GM12891 (cell line): ENCODE measurements around the gene KLHL41.
"Not testable (repeated sequence)": the region's sequence is repeated elsewhere in the genome, so short reads cannot be mapped to it uniquely, and the experiment has no call there.

Experiments used
- DNase-seq: peaks from one replicate; pipeline ENCODE4 v3.0.0; 2011; ENCODE audit warnings: low spot score; ENCODE audit not compliant: insufficient read length
- FAIRE-seq: peaks from 2 replicates; lab custom pipeline; 2011; peaks lifted over from hg19 to GRCh38; lab: Jason Lieb, UNC
- PAX5 ChIP-seq: IDR thresholded peaks from 2 replicates; pipeline ENCODE4 v1.6.1; 2011; ENCODE audit warnings: low read length, moderate library complexity, mild to moderate bottlenecking; ENCODE audit not compliant: insufficient read depth, severe bottlenecking
- POLR2A ChIP-seq: IDR thresholded peaks from 2 replicates; pipeline ENCODE4 v1.6.1; 2011; ENCODE audit warnings: low read depth, low read length, control low read depth
- POLR2AphosphoS5 ChIP-seq: IDR thresholded peaks from 2 replicates; pipeline ENCODE4 v1.6.1; 2011; ENCODE audit warnings: low read depth, low read length, control low read depth
- POU2F2 ChIP-seq: IDR thresholded peaks from 2 replicates; pipeline ENCODE4 v1.6.1; 2011; ENCODE audit warnings: low read depth, mild to moderate bottlenecking, control low read depth, low read length, moderate library complexity
- SPI1 ChIP-seq: IDR thresholded peaks from 2 replicates; pipeline ENCODE4 v1.6.1; 2011; ENCODE audit warnings: low read depth, low read length, control low read depth
- TAF1 ChIP-seq: IDR thresholded peaks from 2 replicates; pipeline ENCODE4 v1.6.1; 2011; ENCODE audit warnings: low read depth, low read length, control low read depth

Gene KLHL41

DNA sequence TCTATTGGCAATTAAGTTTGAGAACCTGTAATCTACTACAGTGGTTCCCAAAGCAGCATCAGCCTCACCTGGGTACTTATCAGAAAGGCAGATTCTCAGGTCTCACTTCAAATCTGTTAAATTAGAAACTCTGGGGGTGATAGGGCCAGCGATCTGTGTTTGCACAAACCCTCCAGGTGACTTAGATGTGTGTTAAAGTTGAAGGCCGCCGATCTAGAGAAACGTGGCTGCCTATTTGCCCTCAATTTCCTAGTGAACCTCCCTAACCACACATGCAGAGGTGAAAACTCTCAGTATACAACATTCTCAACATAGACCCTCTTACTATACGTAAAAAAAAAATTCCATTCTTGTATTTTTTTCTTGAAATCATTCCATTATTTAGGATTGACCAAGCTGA is 14.2 kb downstream of the KLHL41 start:
- no peak for TF ChIP-seq POLR2A
- DNase-seq (no peak), FAIRE-seq (no peak)

- TF ChIP-seq POLR2AphosphoS5: no peak
- no peak for TF ChIP-seq POLR2A
- TF ChIP-seq PAX5: no peak
- no peak for TF ChIP-seq SPI1
- TF ChIP-seq POU2F2: no peak
- TF ChIP-seq TAF1: no peak
These were observed 15.9 kb downstream of the KLHL41 start for GRCh38 chr2:169525434-169525833.

DNA sequence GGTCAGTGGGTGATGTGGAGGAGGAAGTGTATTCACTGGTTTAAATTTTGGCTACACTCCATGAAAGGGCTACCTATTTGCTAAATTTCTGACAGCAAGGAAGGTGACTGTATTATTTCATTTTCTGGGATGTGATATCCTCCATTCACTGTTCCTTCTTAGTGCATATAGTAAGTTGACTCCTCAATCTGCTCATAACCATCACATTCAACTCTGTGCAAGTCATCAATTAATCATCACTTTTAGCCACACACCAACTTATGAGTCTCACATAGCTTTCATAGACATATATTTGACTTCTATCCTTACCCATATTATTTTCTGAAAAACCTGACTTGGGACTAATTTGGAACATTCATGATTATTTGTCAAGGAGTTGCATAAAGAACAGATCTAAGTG is 16.9 kb downstream of the KLHL41 start:
- DNase-seq (no peak), FAIRE-seq (peak; percentile 52)
- TF ChIP-seq POLR2AphosphoS5: no peak
- TF ChIP-seq POLR2A: no peak
- no peak for TF ChIP-seq SPI1
- TF ChIP-seq POU2F2: no peak
- no peak for TF ChIP-seq TAF1
- TF ChIP-seq PAX5: no peak

More at GRCh38 chr2:169525434-169525833, 15.9 kb downstream of the KLHL41 start:
- FAIRE-seq (no peak), DNase-seq (no peak)

GRCh38 chr2:169528271-169528701 is 18.8 kb downstream of the KLHL41 start:
- DNase-seq: peak; percentile 8
- FAIRE-seq: peak; percentile 98
- TF ChIP-seq TAF1 (no peak), POLR2AphosphoS5 (no peak), POU2F2 (no peak; the same call in 1 of the 2 replicates), SPI1 (no peak), POLR2A (no peak), PAX5 (no peak)

GRCh38 chr2:169539460-169539859 is 30.0 kb downstream of the KLHL41 start:
- not testable (repeated sequence) for FAIRE-seq, DNase-seq

GRCh38 chr2:169540146-169540545 is 30.6 kb downstream of the KLHL41 start:
- DNase-seq: no peak
- no peak for TF ChIP-seq POU2F2
- TF ChIP-seq PAX5: no peak
- TF ChIP-seq POLR2AphosphoS5: no peak
- TF ChIP-seq TAF1: no peak
- no peak for TF ChIP-seq SPI1
- FAIRE-seq: no peak

GRCh38 chr2:169542433-169542832 is 32.9 kb downstream of the KLHL41 start:
- DNase-seq (no peak), FAIRE-seq (no peak)
- TF ChIP-seq SPI1: no peak
- TF ChIP-seq POLR2AphosphoS5: no peak
- no peak for TF ChIP-seq TAF1
- TF ChIP-seq PAX5: no peak
- TF ChIP-seq POU2F2: no peak
- TF ChIP-seq POLR2A: no peak

- FAIRE-seq (no peak), DNase-seq (no peak)
- no peak for TF ChIP-seq PAX5
- TF ChIP-seq POLR2AphosphoS5: no peak
- TF ChIP-seq TAF1: no peak
- TF ChIP-seq SPI1: no peak
- no peak for TF ChIP-seq POLR2A
- no peak for TF ChIP-seq POU2F2
These were observed 37.3 kb downstream of the KLHL41 start for GRCh38 chr2:169546756-169547155.

GRCh38 chr2:169561364-169561763 is 51.9 kb downstream of the KLHL41 start:
- DNase-seq (no peak), FAIRE-seq (no peak)
- TF ChIP-seq POLR2AphosphoS5 (no peak), SPI1 (no peak), POU2F2 (no peak), TAF1 (no peak), PAX5 (no peak), POLR2A (no peak)

DNA sequence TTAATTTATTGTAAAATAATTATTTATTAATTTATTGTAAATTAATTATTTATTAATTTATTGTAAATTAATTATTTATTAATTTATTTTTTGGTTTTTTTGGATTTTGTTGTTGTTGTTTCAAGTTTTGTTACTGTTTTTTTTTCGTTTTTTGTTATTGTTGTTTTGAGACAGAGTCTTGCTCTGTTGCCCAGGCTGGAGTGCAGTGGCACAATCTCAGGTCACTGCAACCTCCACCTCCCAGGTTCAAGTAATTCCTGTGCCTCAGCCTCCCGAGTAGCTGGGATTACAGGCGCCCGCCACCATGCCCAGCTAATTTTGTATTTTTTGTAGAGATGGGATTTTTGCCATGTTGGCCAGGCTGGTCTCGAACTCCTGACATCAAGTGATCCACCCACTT is 52.6 kb downstream of the KLHL41 start:
- not testable (repeated sequence) for DNase-seq, FAIRE-seq

GRCh38 chr2:169562519-169562918 is 53.0 kb downstream of the KLHL41 start:
- FAIRE-seq (no peak), DNase-seq (no peak)
- TF ChIP-seq POLR2A (no peak), POU2F2 (no peak), PAX5 (no peak), TAF1 (no peak), SPI1 (no peak), POLR2AphosphoS5 (no peak)

DNA sequence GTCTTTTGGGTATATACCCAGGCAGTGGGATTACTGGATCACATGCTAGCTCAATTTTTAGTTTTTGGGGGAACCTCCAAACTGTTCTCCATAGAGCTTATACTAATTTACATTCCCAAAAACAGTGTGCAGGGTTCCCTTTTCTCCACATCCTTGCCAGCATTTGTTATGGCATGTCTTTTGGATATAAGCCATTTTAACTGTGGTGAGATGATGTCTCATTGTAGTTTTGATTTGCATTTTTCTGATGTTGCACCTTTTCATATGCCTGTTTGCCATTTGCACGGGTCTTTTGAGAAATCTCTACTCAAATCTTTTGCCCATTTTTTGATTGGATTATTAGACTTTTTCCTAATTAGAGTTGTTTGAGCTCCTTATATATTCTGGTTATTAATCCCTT is 56.2 kb downstream of the KLHL41 start:
- TF ChIP-seq POLR2AphosphoS5: no peak
- no peak for TF ChIP-seq SPI1
- TF ChIP-seq POLR2A: no peak
- no peak for TF ChIP-seq POU2F2
- no peak for TF ChIP-seq TAF1
- no peak for TF ChIP-seq PAX5
- FAIRE-seq: no peak
- no peak for DNase-seq

DNA sequence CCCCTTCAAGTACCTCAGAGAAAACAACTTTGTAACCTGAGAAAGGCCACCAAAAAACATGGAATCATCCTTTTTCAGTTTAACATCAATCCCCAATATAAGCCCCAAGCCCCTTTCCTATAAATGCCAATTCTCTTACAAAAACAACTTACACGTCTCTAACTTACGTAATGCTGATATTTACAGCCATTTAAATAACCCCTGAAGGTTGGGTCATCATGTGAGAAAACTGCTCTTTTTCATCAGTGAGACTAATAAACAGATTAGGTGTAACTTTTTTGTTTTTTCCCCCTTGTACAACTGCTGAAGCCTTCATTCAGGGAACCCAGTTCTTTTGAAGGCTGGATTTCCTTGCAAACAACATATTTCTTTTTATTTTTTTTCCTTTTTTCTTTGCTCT is 60.4 kb downstream of the KLHL41 start:
- FAIRE-seq: no peak
- no peak for TF ChIP-seq POLR2AphosphoS5
- no peak for TF ChIP-seq PAX5
- TF ChIP-seq POLR2A: no peak
- TF ChIP-seq TAF1: no peak
- TF ChIP-seq SPI1: no peak
- TF ChIP-seq POU2F2: no peak
- DNase-seq: no peak

DNA sequence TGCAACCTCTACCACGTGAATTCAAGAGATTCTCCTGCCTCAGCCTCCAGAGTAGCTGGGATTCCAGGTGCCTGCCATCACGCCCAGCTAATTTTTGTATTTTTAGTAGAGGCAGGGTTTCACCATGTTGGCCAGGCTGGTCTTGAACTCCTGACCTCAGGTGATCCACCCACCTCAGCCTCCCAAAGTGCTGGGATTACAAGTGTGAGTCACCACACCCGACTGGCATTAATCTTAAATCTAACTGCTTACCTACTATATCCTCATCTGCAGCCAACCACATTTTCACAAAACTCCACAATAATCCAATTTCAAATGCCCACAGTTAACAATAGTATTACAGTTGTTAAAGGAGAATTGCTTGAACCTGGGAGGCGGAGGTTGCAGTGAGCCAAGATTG is 61.2 kb downstream of the KLHL41 start:
- FAIRE-seq: not testable (repeated sequence)

More for the DNA sequence above, 61.2 kb downstream of the KLHL41 start:
- DNase-seq: not testable (repeated sequence)
